Neural cell (in vitro differentiated cells): ENCODE data around the gene FCN2.

Experiments
- CTCF ChIP-seq: fragments of 450-650 bp; IDR thresholded peaks from 2 replicates; pipeline ENCODE4 v1.5.1; 2014; ENCODE audit warnings: antibody characterized with exemption, mild to moderate bottlenecking, moderate library complexity; ENCODE audit not compliant: poor library complexity, severe bottlenecking
- EZH2 ChIP-seq: fragments of 200-600, 300-800 bp; shearing (Covaris generic), sonication (generic); IDR thresholded peaks from 2 replicates; pipeline ENCODE4 v1.6.1; 2014; ENCODE audit warnings: antibody characterized with exemption, low read length, borderline replicate concordance, mild to moderate bottlenecking; ENCODE audit not compliant: insufficient read depth, poor library complexity, severe bottlenecking
- POLR2AphosphoS5 ChIP-seq: IDR thresholded peaks from 2 replicates; pipeline ENCODE4 v1.6.1; 2012
- REST ChIP-seq: IDR thresholded peaks from 2 replicates; pipeline ENCODE4 v1.6.1; 2012; ENCODE audit warnings: borderline replicate concordance
- SMC3 ChIP-seq: fragments of 450-650 bp; conservative IDR thresholded peaks from 2 replicates; pipeline ENCODE4 v1.6.1; 2014; ENCODE audit warnings: antibody characterized with exemption, mild to moderate bottlenecking, moderate library complexity; ENCODE audit not compliant: poor library complexity
- TAF1 ChIP-seq: IDR thresholded peaks from 2 replicates; pipeline ENCODE4 v1.6.1; 2012; ENCODE audit warnings: low read depth

- TF ChIP-seq CTCF (no peak), REST (no peak), EZH2 (no peak), POLR2AphosphoS5 (no peak), TAF1 (no peak), SMC3 (no peak)
Observed at GRCh38 chr9:134864821-134865190, 15.8 kb upstream of the FCN2 start.
